HepG2 (cell line): ENCODE results near the gene WNT1. TPM values are rescaled to one million over a fixed set of nuclear protein-coding genes. Genes with fewer than 3 reads are reported as not detected.

Source experiments
- ARID3A ChIP-seq: IDR thresholded peaks from 2 replicates; pipeline ENCODE4 v1.6.1; 2012; ENCODE audit warnings: low read depth, low read length, improper control_type of control experiment
- CAMTA2 ChIP-seq: sonication (generic); formaldehyde crosslinking; IDR thresholded peaks from 2 replicates; pipeline ENCODE4 v1.4.0; 2020; ENCODE audit warnings: mild to moderate bottlenecking, missing genetic modification reagents, borderline replicate concordance
- HIVEP1 ChIP-seq: sonication (generic); formaldehyde crosslinking; IDR thresholded peaks from 2 replicates; pipeline ENCODE4 v1.4.0; 2020; ENCODE audit warnings: mild to moderate bottlenecking, missing genetic modification reagents
- JDP2 ChIP-seq: sonication (generic); formaldehyde crosslinking; IDR thresholded peaks from 2 replicates; pipeline ENCODE4 v1.8.1; 2022; ENCODE audit warnings: missing genetic modification reagents, borderline replicate concordance
- NBN ChIP-seq: fragments of 450-650 bp; conservative IDR thresholded peaks from 2 replicates; pipeline ENCODE4 v1.6.1; 2017
- NFE2L2 ChIP-seq: fragments of 150-350 bp; IDR thresholded peaks from 2 replicates; pipeline ENCODE4 v1.6.1; 2014; ENCODE audit warnings: low read length
- NFYC ChIP-seq: IDR thresholded peaks from 2 replicates; pipeline ENCODE4 v1.6.1; 2016; ENCODE audit warnings: missing genetic modification reagents, missing compliant biosample characterization
- PAWR ChIP-seq: sonication (generic); formaldehyde crosslinking; IDR thresholded peaks from 2 replicates; pipeline ENCODE4 v1.4.0; 2020; ENCODE audit warnings: missing genetic modification reagents, mild to moderate bottlenecking, borderline replicate concordance
- POLR2AphosphoS5 ChIP-seq: IDR thresholded peaks from 2 replicates; pipeline ENCODE4 v1.6.1; 2012; ENCODE audit warnings: low read depth, low read length
- SMAD1 ChIP-seq: sonication (generic); formaldehyde crosslinking; IDR thresholded peaks from 2 replicates; pipeline ENCODE4 v1.4.0; 2020; ENCODE audit warnings: missing genetic modification reagents, low read depth, mild to moderate bottlenecking, borderline replicate concordance
- STAT6 ChIP-seq: sonication (generic); formaldehyde crosslinking; IDR thresholded peaks from 2 replicates; pipeline ENCODE4 v1.4.0; 2020; ENCODE audit warnings: missing genetic modification reagents, mild to moderate bottlenecking, borderline replicate concordance
- TEAD2 ChIP-seq: sonication (generic); formaldehyde crosslinking; IDR thresholded peaks from 2 replicates; pipeline ENCODE4 v1.9.0; 2021; ENCODE audit warnings: missing genetic modification reagents
- YEATS2 ChIP-seq: sonication (generic); formaldehyde crosslinking; IDR thresholded peaks from 2 replicates; pipeline ENCODE4 v1.4.0; 2020; ENCODE audit warnings: missing genetic modification reagents, borderline replicate concordance
- ZBTB38 ChIP-seq: sonication (generic); formaldehyde crosslinking; IDR thresholded peaks from 2 replicates; pipeline ENCODE4 v1.5.1; 2020; ENCODE audit warnings: mild to moderate bottlenecking, missing genetic modification reagents
- ZFP37 ChIP-seq: sonication (generic); formaldehyde crosslinking; IDR thresholded peaks from 2 replicates; pipeline ENCODE4 v1.4.0; 2020; ENCODE audit warnings: missing genetic modification reagents, borderline replicate concordance
- ZFYVE20 ChIP-seq: sonication (generic); formaldehyde crosslinking; IDR thresholded peaks from 2 replicates; pipeline ENCODE4 v1.8.0; 2023; ENCODE audit warnings: low read depth, mild to moderate bottlenecking, moderate library complexity, missing genetic modification reagents, borderline replicate concordance
- ZNF10 ChIP-seq: sonication (generic); formaldehyde crosslinking; IDR thresholded peaks from 2 replicates; pipeline ENCODE4 v1.4.0; 2020; ENCODE audit warnings: mild to moderate bottlenecking, low read depth, missing genetic modification reagents, borderline replicate concordance
- ZNF275 ChIP-seq: sonication (generic); formaldehyde crosslinking; IDR thresholded peaks from 2 replicates; pipeline ENCODE4 v1.8.0; 2022; ENCODE audit warnings: missing genetic modification reagents, mild to moderate bottlenecking, inconsistent platforms, borderline replicate concordance
- ZNF569 ChIP-seq: sonication (generic); formaldehyde crosslinking; IDR thresholded peaks from 2 replicates; pipeline ENCODE4 v1.5.0; 2020; ENCODE audit warnings: mild to moderate bottlenecking, missing genetic modification reagents, moderate library complexity, borderline replicate concordance
- ZNF672 ChIP-seq: sonication (generic); formaldehyde crosslinking; IDR thresholded peaks from 2 replicates; pipeline ENCODE4 v1.8.1; 2022; ENCODE audit warnings: missing genetic modification reagents
- ZNF678 ChIP-seq: sonication (generic); formaldehyde crosslinking; IDR thresholded peaks from 2 replicates; pipeline ENCODE4 v1.4.0; 2020; ENCODE audit warnings: mild to moderate bottlenecking, missing genetic modification reagents
- ZNF7 ChIP-seq: IDR thresholded peaks from 2 replicates; pipeline ENCODE4 v1.6.1; 2016; ENCODE audit warnings: missing biosample characterization, missing genetic modification reagents
- ZNF703 ChIP-seq: sonication (generic); formaldehyde crosslinking; IDR thresholded peaks from 2 replicates; pipeline ENCODE4 v1.5.1; 2020; ENCODE audit warnings: missing genetic modification reagents, mild to moderate bottlenecking, moderate library complexity, borderline replicate concordance
- ZNF788 ChIP-seq: sonication (generic); formaldehyde crosslinking; IDR thresholded peaks from 2 replicates; pipeline ENCODE4 v1.5.0; 2020; ENCODE audit warnings: mild to moderate bottlenecking, missing genetic modification reagents, borderline replicate concordance
- ZSCAN31 ChIP-seq: sonication (generic); formaldehyde crosslinking; IDR thresholded peaks from 2 replicates; pipeline ENCODE4 v1.5.0; 2020; ENCODE audit warnings: low read depth, mild to moderate bottlenecking, missing genetic modification reagents
- polyA plus RNA-seq, 8 experiments: library from polyadenylated mRNA; depleted of rRNA in 3 of 8; stranded (reverse) in 7 of 8; unstranded in 1 of 8; fragments of >200 nt; fragmentation: Illumina TruSeq in 4 of 8; extraction: Trizol in 4 of 8; gene quantifications; 2 replicates each; pipeline versions ENCODE4 v1.2.1 to v1.2.3, GENCODE V29; 2011 to 2016; ENCODE audit warnings: low read depth in 4 of 8, missing spikeins in 1 of 8, mixed read lengths in 1 of 8; ENCODE audit not compliant: insufficient read depth in 1 of 8
- total RNA-seq, 5 experiments: library from RNA; depleted of rRNA; stranded (reverse); fragments of >200 nt; fragmentation: Illumina TruSeq; extraction: Trizol; gene quantifications; 2 replicates each; pipeline ENCODE4 v1.2.3, GENCODE V29; 2016; ENCODE audit warnings: low read depth in 1 of 5

Gene WNT1
- total and polyA plus RNA-seq, 2 of the 13 experiments (the other 11 are each of a cell fraction or from before 2014, with no cell fraction given) = not detected

GRCh38 chr12:48956279-48957140 is 21.6 kb upstream of the WNT1 start (continued):
- no peak for TF ChIP-seq ZNF703
- TF ChIP-seq ZNF7 = no peak
- peak; percentile 16; the same call in 1 of the 2 replicates for TF ChIP-seq ZNF788
- TF ChIP-seq ZFYVE20 (CRISPR knock-in tag) = no peak
- no peak for TF ChIP-seq POLR2AphosphoS5
- TF ChIP-seq ZNF10 (CRISPR knock-in tag) = no peak
- no peak for TF ChIP-seq ZFP37 (CRISPR knock-in tag)
- TF ChIP-seq ZNF569 = no peak
- no peak for TF ChIP-seq CAMTA2 (CRISPR knock-in tag)
- no peak for TF ChIP-seq ZNF678 (CRISPR knock-in tag)
- no peak for TF ChIP-seq STAT6 (CRISPR knock-in tag)
- 0 out of 2 replicates have a peak, but pooled peaks have one; percentile 18 for TF ChIP-seq ZSCAN31 (CRISPR knock-in tag)
- no peak for TF ChIP-seq ARID3A
- no peak for TF ChIP-seq ZNF672 (CRISPR knock-in tag)
- TF ChIP-seq TEAD2 = no peak
- no peak for TF ChIP-seq NFE2L2
- TF ChIP-seq SMAD1 = no peak; the same call in 1 of the 2 replicates
- TF ChIP-seq YEATS2 = peak; percentile 15; the same call in 1 of the 2 replicates
- TF ChIP-seq HIVEP1 = 0 out of 2 replicates have a peak, but pooled peaks have one; percentile 1
- 0 out of 2 replicates have a peak, but pooled peaks have one; percentile 31 for TF ChIP-seq NFYC (CRISPR knock-in tag)
- TF ChIP-seq ZBTB38 (CRISPR knock-in tag) = no peak
- TF ChIP-seq JDP2 (CRISPR knock-in tag) = no peak
- TF ChIP-seq ZNF275 = 0 out of 2 replicates have a peak, but pooled peaks have one; percentile 27
- TF ChIP-seq NBN = no peak
- no peak for TF ChIP-seq PAWR (CRISPR knock-in tag)
